Activated T-cell treated with anti-CD3 and anti-CD28 coated beads, Interleukin-2, amount 50 U/mL, for 4 hours (primary cell): Measurements from ENCODE around the gene FAM168A. TPM values are rescaled to one million over a fixed set of nuclear protein-coding genes. Genes with fewer than 3 reads are reported as not detected.
A peak's percentile ranks its signal among the peaks of the same experiment; 100 is the strongest.

Experiments used
- ATAC-seq, 2 donors: fragments of 200-7000 bp; cut with Tn5 transposase; one replicate each; pipeline ENCODE4 v1.10.0; 2021
- DNase-seq: peaks from one replicate; pipeline ENCODE4 v3.0.0-alpha.2; 2020
- H3K27me3 Mint-ChIP-seq: one replicate; pipeline ENCODE4 v1.8.0; 2021; ENCODE audit warnings: low read depth, mixed read lengths
- H3K36me3 Mint-ChIP-seq: one replicate; pipeline ENCODE4 v1.8.0; 2022; ENCODE audit warnings: mixed read lengths; ENCODE audit not compliant: insufficient read depth
- H3K4me1 Mint-ChIP-seq: one replicate; pipeline ENCODE4 v1.8.0; 2021; ENCODE audit warnings: low read depth, mixed read lengths
- H3K4me3 Mint-ChIP-seq: one replicate; pipeline ENCODE4 v1.8.0; 2021; ENCODE audit warnings: mild to moderate bottlenecking, moderate library complexity, mixed read lengths
- H3K9me3 Mint-ChIP-seq: one replicate; pipeline ENCODE4 v1.8.0; 2021; ENCODE audit warnings: mixed read lengths
- total RNA-seq, 3 donors: library from RNA; stranded (reverse); gene quantifications; one replicate each; pipeline ENCODE4 v1.2.1, GENCODE V29; 2021

The FAM168A gene
- total RNA-seq, 3 donors from 2014 or later, result 7.2 to 8.7 (median 8.3) TPM

GRCh38 chr11:73556966-73557365 lies 40.9 kb downstream of the FAM168A start:
- H3K4me3 Mint-ChIP-seq, result no peak overlapping the region
- peaks cover 9% of the 10 kb centered on the region for H3K36me3 Mint-ChIP-seq
- DNase-seq (no peak), ATAC-seq (no peak)
- H3K27me3 Mint-ChIP-seq, result no peaks in the 10 kb centered on the region
- H3K9me3 Mint-ChIP-seq, result no peaks in the 10 kb centered on the region
- H3K4me1 Mint-ChIP-seq, result peaks cover 8% of the 10 kb centered on the region

GRCh38 chr11:73555615-73556014 lies 42.3 kb downstream of the FAM168A start:
- Mint-ChIP-seq H3K36me3 (peaks cover 9% of the 10 kb centered on the region), H3K4me3 (no peak overlapping the region), H3K9me3 (no peaks in the 10 kb centered on the region), H3K4me1 (peaks cover 21% of the 10 kb centered on the region), H3K27me3 (no peaks in the 10 kb centered on the region)
- no peak for ATAC-seq
- no peak for DNase-seq

GRCh38 chr11:73554671-73555320 lies 43.1 kb downstream of the FAM168A start:
- Mint-ChIP-seq H3K4me3 (no peak overlapping the region), H3K9me3 (no peaks in the 10 kb centered on the region), H3K4me1 (peaks cover 26% of the 10 kb centered on the region), H3K36me3 (peaks cover 9% of the 10 kb centered on the region), H3K27me3 (no peaks in the 10 kb centered on the region)
- ATAC-seq (no peak), DNase-seq (no peak)

- Mint-ChIP-seq H3K4me1 (peaks cover 26% of the 10 kb centered on the region), H3K9me3 (no peaks in the 10 kb centered on the region), H3K27me3 (no peaks in the 10 kb centered on the region), H3K36me3 (peaks cover 12% of the 10 kb centered on the region), H3K4me3 (no peak overlapping the region)
- DNase-seq, result no peak
- no peak for ATAC-seq
Observed at GRCh38 chr11:73553266-73553665, 44.6 kb downstream of the FAM168A start.

- no peaks in the 10 kb centered on the region for H3K27me3 Mint-ChIP-seq
- H3K4me3 Mint-ChIP-seq, result no peak overlapping the region
- H3K36me3 Mint-ChIP-seq, result peaks cover 12% of the 10 kb centered on the region
- no peaks in the 10 kb centered on the region for H3K9me3 Mint-ChIP-seq
- DNase-seq (no peak), ATAC-seq (no peak)
- peaks cover 26% of the 10 kb centered on the region for H3K4me1 Mint-ChIP-seq
Observed at GRCh38 chr11:73551677-73552076, 46.2 kb downstream of the FAM168A start.

- Mint-ChIP-seq H3K4me3 (no peak overlapping the region), H3K36me3 (peaks cover 5% of the 10 kb centered on the region), H3K4me1 (peaks cover 19% of the 10 kb centered on the region), H3K27me3 (no peaks in the 10 kb centered on the region), H3K9me3 (no peaks in the 10 kb centered on the region)
- ATAC-seq, result no peak
- DNase-seq, result no peak
Observed at GRCh38 chr11:73549376-73549775, 48.5 kb downstream of the FAM168A start.

- no peaks in the 10 kb centered on the region for H3K9me3 Mint-ChIP-seq
- peaks cover 5% of the 10 kb centered on the region for H3K36me3 Mint-ChIP-seq
- DNase-seq (no peak), ATAC-seq (no peak)
- peaks cover 19% of the 10 kb centered on the region for H3K4me1 Mint-ChIP-seq
- no peaks in the 10 kb centered on the region for H3K27me3 Mint-ChIP-seq
- no peak overlapping the region for H3K4me3 Mint-ChIP-seq
Observed at GRCh38 chr11:73547706-73548595, 50.0 kb downstream of the FAM168A start.

GRCh38 chr11:73542175-73542574 lies 55.7 kb downstream of the FAM168A start:
- H3K27me3 Mint-ChIP-seq, result no peaks in the 10 kb centered on the region
- no peak for ATAC-seq
- no peak for DNase-seq
- no peak overlapping the region for H3K4me3 Mint-ChIP-seq
- no peaks in the 10 kb centered on the region for H3K36me3 Mint-ChIP-seq
- H3K9me3 Mint-ChIP-seq, result no peaks in the 10 kb centered on the region
- peaks cover 26% of the 10 kb centered on the region for H3K4me1 Mint-ChIP-seq

GRCh38 chr11:73539506-73540084 lies 58.3 kb downstream of the FAM168A start:
- H3K4me1 Mint-ChIP-seq, result peaks cover 28% of the 10 kb centered on the region
- ATAC-seq (no peak), DNase-seq (no peak)
- H3K4me3 Mint-ChIP-seq, result no peak overlapping the region
- H3K27me3 Mint-ChIP-seq, result no peaks in the 10 kb centered on the region
- no peaks in the 10 kb centered on the region for H3K9me3 Mint-ChIP-seq
- peaks cover 7% of the 10 kb centered on the region for H3K36me3 Mint-ChIP-seq

GRCh38 chr11:73538381-73538872 lies 59.5 kb downstream of the FAM168A start:
- H3K4me1 Mint-ChIP-seq, result peaks cover 32% of the 10 kb centered on the region
- DNase-seq (no peak), ATAC-seq (peak; percentile 73 to 87)
- H3K4me3 Mint-ChIP-seq, result no peak overlapping the region
- no peaks in the 10 kb centered on the region for H3K27me3 Mint-ChIP-seq
- H3K36me3 Mint-ChIP-seq, result peaks cover 11% of the 10 kb centered on the region
- H3K9me3 Mint-ChIP-seq, result no peaks in the 10 kb centered on the region

GRCh38 chr11:73537969-73538368 lies 59.9 kb downstream of the FAM168A start:
- DNase-seq (no peak), ATAC-seq (no peak)
- H3K27me3 Mint-ChIP-seq, result no peaks in the 10 kb centered on the region
- peaks cover 11% of the 10 kb centered on the region for H3K36me3 Mint-ChIP-seq
- no peaks in the 10 kb centered on the region for H3K9me3 Mint-ChIP-seq
- H3K4me3 Mint-ChIP-seq, result no peak overlapping the region
- peaks cover 32% of the 10 kb centered on the region for H3K4me1 Mint-ChIP-seq

- Mint-ChIP-seq H3K4me3 (no peak overlapping the region), H3K36me3 (peaks cover 11% of the 10 kb centered on the region), H3K27me3 (no peaks in the 10 kb centered on the region), H3K9me3 (no peaks in the 10 kb centered on the region), H3K4me1 (peaks cover 33% of the 10 kb centered on the region)
- DNase-seq (no peak), ATAC-seq (no peak)
Observed at GRCh38 chr11:73536961-73537360, 61.0 kb downstream of the FAM168A start.

GRCh38 chr11:73532310-73532709 lies 65.6 kb downstream of the FAM168A start:
- H3K27me3 Mint-ChIP-seq, result no peaks in the 10 kb centered on the region
- no peak overlapping the region for H3K4me3 Mint-ChIP-seq
- DNase-seq (no peak), ATAC-seq (no peak)
- H3K4me1 Mint-ChIP-seq, result peaks cover 30% of the 10 kb centered on the region
- no peaks in the 10 kb centered on the region for H3K9me3 Mint-ChIP-seq
- H3K36me3 Mint-ChIP-seq, result peaks cover 12% of the 10 kb centered on the region

GRCh38 chr11:73531386-73531785 lies 66.5 kb downstream of the FAM168A start:
- no peak for ATAC-seq
- no peak for DNase-seq
- H3K36me3 Mint-ChIP-seq, result peaks cover 7% of the 10 kb centered on the region
- H3K9me3 Mint-ChIP-seq, result no peaks in the 10 kb centered on the region
- no peaks in the 10 kb centered on the region for H3K27me3 Mint-ChIP-seq
- H3K4me3 Mint-ChIP-seq, result no peak overlapping the region
- peaks cover 33% of the 10 kb centered on the region for H3K4me1 Mint-ChIP-seq
